SU-DHL-6 (cell line): Measurements from ENCODE around the gene PCYOX1L.

Experiments used
- H2AFZ ChIP-seq: fragments of 200-600 bp; sonication (generic); 2 replicates; pipeline ENCODE4 v1.6.1; 2014; ENCODE audit warnings: low read depth, mild to moderate bottlenecking, moderate library complexity, mixed read lengths, antibody characterized with exemption, low read length; ENCODE audit not compliant: severe bottlenecking
- H3F3A ChIP-seq: fragments of 200-600 bp; shearing (Covaris generic); 2 replicates; pipeline ENCODE4 v1.6.0; 2016; ENCODE audit warnings: antibody characterized with exemption, mild to moderate bottlenecking; ENCODE audit not compliant: insufficient read depth
- H3K27ac ChIP-seq: fragments of 200-600 bp; sonication (generic); 2 replicates; pipeline ENCODE4 v1.5.1; 2016; ENCODE audit warnings: low read depth, mild to moderate bottlenecking, low read length, moderate library complexity, mixed read lengths
- H3K27me3 ChIP-seq: fragments of 200-600 bp; sonication (generic), shearing (Covaris generic); 2 replicates; pipeline ENCODE4 v1.6.0; 2014; ENCODE audit warnings: mild to moderate bottlenecking, low read length
- H3K36me3 ChIP-seq: fragments of 200-600 bp; sonication (generic); 2 replicates; pipeline ENCODE4 v1.6.1; 2014; ENCODE audit warnings: mild to moderate bottlenecking, low read length, mixed read lengths
- H3K4me2 ChIP-seq: fragments of 300-600, 200-600 bp; shearing (Covaris generic), sonication (generic); 2 replicates; pipeline ENCODE4 v1.6.0; 2014; ENCODE audit warnings: low read length, low read depth, mild to moderate bottlenecking; ENCODE audit not compliant: poor library complexity, severe bottlenecking
- H3K4me3 ChIP-seq: fragments of 200-600 bp; sonication (generic); 2 replicates; pipeline ENCODE4 v1.5.1; 2014; ENCODE audit warnings: antibody characterized with exemption, low read length, mild to moderate bottlenecking, mixed read lengths; ENCODE audit not compliant: insufficient read depth, poor library complexity, severe bottlenecking
- H3K79me2 ChIP-seq: fragments of 200-600 bp; sonication (generic); 2 replicates; pipeline ENCODE4 v1.6.1; 2014; ENCODE audit warnings: mild to moderate bottlenecking, low read length, moderate library complexity; ENCODE audit not compliant: insufficient read depth
- H3K9ac ChIP-seq: fragments of 200-600 bp; sonication (generic); 2 replicates; pipeline ENCODE4 v1.7.0; 2014; ENCODE audit warnings: mild to moderate bottlenecking, low read length
- H3K9me2 ChIP-seq: fragments of 200-600 bp; sonication (generic); replicated peaks from 2 replicates; pipeline ENCODE4 v1.6.1; 2014; ENCODE audit warnings: low read length; ENCODE audit not compliant: insufficient read depth
- H3K9me3 ChIP-seq: fragments of 200-600 bp; sonication (generic); 2 replicates; pipeline ENCODE4 v1.6.1; 2014; ENCODE audit warnings: low read length, mixed read lengths; ENCODE audit not compliant: insufficient read depth
- H4K20me1 ChIP-seq: fragments of 200-600 bp; sonication (generic); 2 replicates; pipeline ENCODE4 v1.6.1; 2014; ENCODE audit warnings: low read depth, mild to moderate bottlenecking, antibody characterized with exemption, low read length, moderate library complexity, mixed read lengths
- CTCF ChIP-seq: fragments of 200-600 bp; sonication (generic); IDR thresholded peaks from one replicate; pipeline ENCODE4 v1.5.1; 2017; ENCODE audit warnings: antibody characterized with exemption, mild to moderate bottlenecking, low read length, moderate library complexity; ENCODE audit not compliant: insufficient read depth, poor library complexity, severe bottlenecking
- EZH2phosphoT487 ChIP-seq: fragments of 200-600 bp; sonication (generic), shearing (Covaris generic); conservative IDR thresholded peaks from 2 replicates; pipeline ENCODE4 v1.6.1; 2018; ENCODE audit warnings: mild to moderate bottlenecking, antibody characterized with exemption, low read length, moderate library complexity, mixed read lengths

PCYOX1L gene

GRCh38 chr5:149310947-149311658, 46.7 kb upstream of the PCYOX1L start:
- Histone ChIP-seq H3K4me3 (no peak overlapping the region), H4K20me1 (no peaks in the 10 kb centered on the region), H3F3A (no peaks in the 10 kb centered on the region), H2AFZ (no peak overlapping the region), H3K9me2 (no peaks in the 10 kb centered on the region), H3K9ac (no peak overlapping the region), H3K79me2 (no peaks in the 10 kb centered on the region), H3K36me3 (no peaks in the 10 kb centered on the region), H3K27me3 (no peaks in the 10 kb centered on the region), H3K9me3 (no peaks in the 10 kb centered on the region), H3K4me2 (no peak overlapping the region), H3K27ac (no peak overlapping the region)
- TF ChIP-seq CTCF (no peak), EZH2phosphoT487 (no peak)

GRCh38 chr5:149313151-149313841, 44.5 kb upstream of the PCYOX1L start:
- no peak overlapping the region for H3K27ac ChIP-seq

GRCh38 chr5:149314571-149315111, 43.2 kb upstream of the PCYOX1L start:
- Histone ChIP-seq H3F3A (no peaks in the 10 kb centered on the region), H4K20me1 (no peaks in the 10 kb centered on the region), H3K27me3 (no peaks in the 10 kb centered on the region), H3K4me2 (no peak overlapping the region), H3K79me2 (no peaks in the 10 kb centered on the region), H3K4me3 (no peak overlapping the region), H3K27ac (no peak overlapping the region), H3K9ac (no peak overlapping the region), H3K9me2 (no peaks in the 10 kb centered on the region), H2AFZ (no peak overlapping the region), H3K36me3 (no peaks in the 10 kb centered on the region), H3K9me3 (no peaks in the 10 kb centered on the region)
- TF ChIP-seq CTCF, result no peak
- TF ChIP-seq EZH2phosphoT487, result no peak

More at GRCh38 chr5:149313151-149313841, 44.5 kb upstream of the PCYOX1L start:
- Histone ChIP-seq H3K9me3 (no peaks in the 10 kb centered on the region), H3K36me3 (no peaks in the 10 kb centered on the region), H3K79me2 (no peaks in the 10 kb centered on the region), H4K20me1 (no peaks in the 10 kb centered on the region), H3K9me2 (no peaks in the 10 kb centered on the region), H2AFZ (no peak overlapping the region), H3F3A (no peaks in the 10 kb centered on the region), H3K27me3 (no peaks in the 10 kb centered on the region), H3K4me2 (no peak overlapping the region), H3K4me3 (no peak overlapping the region), H3K9ac (no peak overlapping the region)
- TF ChIP-seq EZH2phosphoT487 (no peak), CTCF (no peak)
